Measurements from ENCODE around the gene KBTBD3.

The KBTBD3 gene

GRCh38 chr11:106031202-106031810 is 45.8 kb downstream of the KBTBD3 start:
- Histone ChIP-seq H2BK120ac (ENCODE audit: insufficient read depth, low read length, poor library complexity) (no peak overlapping the region), H4K12ac (ENCODE audit: low read depth, low read length) (no peak overlapping the region), H3K4me2 (ENCODE audit: low read length) (no peak overlapping the region), H2AK5ac (ENCODE audit: low read length) (no peak overlapping the region), H3K9me3 (ENCODE audit: insufficient read depth, low read depth, low read length) (no peaks in the 10 kb centered on the region), H3K36me3 (ENCODE audit: control insufficient read depth in 1 of 2, insufficient read depth in 2 of 2, low read length in 2 of 2) (no peaks in the 10 kb centered on the region), H3K9ac (ENCODE audit: low read length) (no peak overlapping the region), H3K79me2 (ENCODE audit: control insufficient read depth, insufficient read depth, low read length, poor library complexity) (no peaks in the 10 kb centered on the region), H3K18ac (ENCODE audit: low read length) (no peak overlapping the region), H3K27ac (ENCODE audit: low read depth, low read length) (no peak overlapping the region), H4K8ac (ENCODE audit: low read depth, low read length) (no peak overlapping the region), H3K4me1 (ENCODE audit: control insufficient read depth in 1 of 2, insufficient read depth in 2 of 2, low read length in 2 of 2) (no peaks in the 10 kb centered on the region), H3K4me3 (ENCODE audit: low read depth, low read length) (no peak overlapping the region), H3K4ac (ENCODE audit: low read depth, low read length) (no peak overlapping the region), H2BK12ac (ENCODE audit: low read length) (no peak overlapping the region), H3K79me1 (ENCODE audit: low read length) (no peaks in the 10 kb centered on the region), H3K14ac (ENCODE audit: low read length) (no peak overlapping the region), H2BK5ac (ENCODE audit: low read depth, low read length, poor library complexity) (no peak overlapping the region), H4K91ac (ENCODE audit: low read depth, low read length) (no peak overlapping the region), H2AFZ (ENCODE audit: insufficient read depth, low read length, poor library complexity) (no peak overlapping the region), H3K23ac (ENCODE audit: low read length) (no peak overlapping the region), H3K27me3 (ENCODE audit: insufficient read depth, low read length) (no peaks in the 10 kb centered on the region)
- peak; percentile 4 to 72 for DNase-seq
- WGBS (ENCODE audit: extremely low coverage, insufficient coverage, insufficient read length): no CpG with 5 or more reads among the region's 2 CpGs

DNA sequence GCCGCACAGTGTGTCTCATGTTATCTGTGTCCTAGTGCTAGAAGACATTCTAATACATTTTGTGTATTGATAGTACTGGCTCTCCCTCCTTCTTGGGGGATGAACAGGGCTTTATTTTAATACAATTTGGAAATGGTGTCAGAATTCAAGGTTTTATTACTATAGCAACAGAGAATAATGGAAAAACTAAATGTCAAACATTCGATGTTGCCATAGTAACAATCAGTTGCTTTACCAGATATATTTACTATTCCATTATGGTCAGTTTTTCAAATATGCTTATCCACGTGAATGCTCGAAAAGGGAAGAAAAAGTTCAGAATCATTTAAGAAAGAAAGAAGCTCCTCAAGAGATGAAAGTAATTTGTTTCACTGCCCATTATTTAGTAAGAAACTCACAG is 46.5 kb downstream of the KBTBD3 start:
- Histone ChIP-seq H2BK120ac (ENCODE audit: insufficient read depth, low read length, poor library complexity) (no peak overlapping the region), H4K8ac (ENCODE audit: low read depth, low read length) (no peak overlapping the region), H3K4me3 (ENCODE audit: low read depth, low read length) (no peak overlapping the region), H2BK5ac (ENCODE audit: low read depth, low read length, poor library complexity) (no peak overlapping the region), H3K27me3 (ENCODE audit: insufficient read depth, low read length) (no peaks in the 10 kb centered on the region), H3K79me1 (ENCODE audit: low read length) (no peaks in the 10 kb centered on the region), H3K9ac (ENCODE audit: low read length) (no peak overlapping the region), H3K36me3 (ENCODE audit: control insufficient read depth in 1 of 2, insufficient read depth in 2 of 2, low read length in 2 of 2) (no peaks in the 10 kb centered on the region), H2AFZ (ENCODE audit: insufficient read depth, low read length, poor library complexity) (no peak overlapping the region), H2AK5ac (ENCODE audit: low read length) (no peak overlapping the region), H3K18ac (ENCODE audit: low read length) (no peak overlapping the region), H4K12ac (ENCODE audit: low read depth, low read length) (no peak overlapping the region), H2BK12ac (ENCODE audit: low read length) (no peak overlapping the region), H3K4me2 (ENCODE audit: low read length) (no peak overlapping the region), H3K23ac (ENCODE audit: low read length) (no peak overlapping the region), H3K14ac (ENCODE audit: low read length) (no peak overlapping the region), H4K91ac (ENCODE audit: low read depth, low read length) (no peak overlapping the region), H3K27ac (ENCODE audit: low read depth, low read length) (no peak overlapping the region), H3K4ac (ENCODE audit: low read depth, low read length) (no peak overlapping the region), H3K4me1 (ENCODE audit: control insufficient read depth in 1 of 2, insufficient read depth in 2 of 2, low read length in 2 of 2) (no peaks in the 10 kb centered on the region), H3K79me2 (ENCODE audit: control insufficient read depth, insufficient read depth, low read length, poor library complexity) (no peaks in the 10 kb centered on the region), H3K9me3 (ENCODE audit: insufficient read depth, low read depth, low read length) (no peaks in the 10 kb centered on the region)
- WGBS (ENCODE audit: extremely low coverage, insufficient coverage, insufficient read length): no CpG with 5 or more reads among the region's 4 CpGs
- no peak for DNase-seq

DNA sequence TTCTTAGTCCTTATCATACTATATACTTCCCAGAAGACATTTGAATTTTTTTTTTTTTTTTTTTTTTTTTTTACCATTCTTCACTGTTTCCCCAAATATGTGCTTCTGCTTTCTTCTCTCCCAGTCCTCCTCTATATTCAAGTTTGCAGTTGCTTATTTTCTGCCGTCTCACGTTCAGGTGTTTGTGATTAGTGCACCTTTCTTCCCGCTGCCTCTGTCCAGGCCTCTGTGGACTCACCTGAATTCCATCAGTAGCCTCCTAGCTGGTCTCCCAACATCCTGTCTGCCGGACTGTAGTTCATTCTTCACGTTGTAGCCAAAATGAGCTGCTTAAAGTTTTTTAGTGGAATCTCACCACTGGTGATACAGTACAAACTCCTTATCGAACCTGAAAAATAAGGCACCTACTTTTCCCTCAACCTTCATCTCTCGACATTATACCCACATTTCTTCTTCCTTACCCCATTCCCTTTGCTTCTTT is 54.3 kb downstream of the KBTBD3 start:
- Histone ChIP-seq H3K79me1 (ENCODE audit: low read length) (peaks cover 4% of the 10 kb centered on the region), H3K18ac (ENCODE audit: low read length) (no peak overlapping the region), H2BK120ac (ENCODE audit: insufficient read depth, low read length, poor library complexity) (no peak overlapping the region), H3K79me2 (ENCODE audit: control insufficient read depth, insufficient read depth, low read length, poor library complexity) (peaks cover 4% of the 10 kb centered on the region), H3K4ac (ENCODE audit: low read depth, low read length) (no peak overlapping the region), H3K4me1 (ENCODE audit: control insufficient read depth in 1 of 2, insufficient read depth in 2 of 2, low read length in 2 of 2) (no peaks in the 10 kb centered on the region), H4K91ac (ENCODE audit: low read depth, low read length) (no peak overlapping the region), H2BK5ac (ENCODE audit: low read depth, low read length, poor library complexity) (no peak overlapping the region), H4K8ac (ENCODE audit: low read depth, low read length) (peak overlapping the region; percentile 90), H3K14ac (ENCODE audit: low read length) (peak overlapping the region; percentile 74), H3K27ac (ENCODE audit: low read depth, low read length) (no peak overlapping the region), H2BK12ac (ENCODE audit: low read length) (no peak overlapping the region), H3K36me3 (ENCODE audit: control insufficient read depth in 1 of 2, insufficient read depth in 2 of 2, low read length in 2 of 2) (no peaks in the 10 kb centered on the region), H2AFZ (ENCODE audit: insufficient read depth, low read length, poor library complexity) (peak overlapping the region; percentile 96), H3K4me2 (ENCODE audit: low read length) (peak overlapping the region; percentile 60), H4K12ac (ENCODE audit: low read depth, low read length) (no peak overlapping the region), H3K4me3 (ENCODE audit: low read depth, low read length) (peak overlapping the region; percentile 66), H3K27me3 (ENCODE audit: insufficient read depth, low read length) (no peaks in the 10 kb centered on the region), H3K9me3 (ENCODE audit: insufficient read depth, low read depth, low read length) (no peaks in the 10 kb centered on the region), H2AK5ac (ENCODE audit: low read length) (no peak overlapping the region), H3K23ac (ENCODE audit: low read length) (no peak overlapping the region), H3K9ac (ENCODE audit: low read length) (no peak overlapping the region)
- no peak for DNase-seq
- WGBS (ENCODE audit: extremely low coverage, insufficient coverage, insufficient read length): 100% methylated on average over 2 of the region's 7 CpGs

GRCh38 chr11:106021967-106022794 is 55.0 kb downstream of the KBTBD3 start, which contains the start of gene MSANTD4:
Gene MSANTD4 (minus strand): TSS chr11:106022240. CDS start chr11:106010917, 11,323 bp downstream.
- Histone ChIP-seq H2AK5ac (ENCODE audit: low read length) (no peak within 1 kb of the TSS), H3K79me2 (ENCODE audit: control insufficient read depth, insufficient read depth, low read length, poor library complexity) (peaks cover 4% of the 10 kb centered on the region), H3K4me1 (ENCODE audit: control insufficient read depth in 1 of 2, insufficient read depth in 2 of 2, low read length in 2 of 2) (no peaks in the 10 kb centered on the region), H4K91ac (ENCODE audit: low read depth, low read length) (peak within 1 kb of the TSS; percentile 58), H2BK5ac (ENCODE audit: low read depth, low read length, poor library complexity) (peak within 1 kb of the TSS; percentile 1), H2BK12ac (ENCODE audit: low read length) (no peak within 1 kb of the TSS), H3K23ac (ENCODE audit: low read length) (no peak within 1 kb of the TSS), H3K27ac (ENCODE audit: low read depth, low read length) (no peak within 1 kb of the TSS), H2AFZ (ENCODE audit: insufficient read depth, low read length, poor library complexity) (peak within 1 kb of the TSS; percentile 96), H3K14ac (ENCODE audit: low read length) (peak within 1 kb of the TSS; percentile 74), H2BK120ac (ENCODE audit: insufficient read depth, low read length, poor library complexity) (no peak within 1 kb of the TSS), H4K12ac (ENCODE audit: low read depth, low read length) (peak within 1 kb of the TSS; percentile 58), H3K9ac (ENCODE audit: low read length) (peak within 1 kb of the TSS; percentile 47), H3K4me2 (ENCODE audit: low read length) (peak within 1 kb of the TSS; percentile 90), H3K9me3 (ENCODE audit: insufficient read depth, low read depth, low read length) (no peaks in the 10 kb centered on the region), H3K18ac (ENCODE audit: low read length) (peak within 1 kb of the TSS; percentile 18), H3K4me3 (ENCODE audit: low read depth, low read length) (peak within 1 kb of the TSS; percentile 97), H3K79me1 (ENCODE audit: low read length) (peaks cover 4% of the 10 kb centered on the region), H3K4ac (ENCODE audit: low read depth, low read length) (peak within 1 kb of the TSS; percentile 42), H3K27me3 (ENCODE audit: insufficient read depth, low read length) (no peaks in the 10 kb centered on the region), H3K36me3 (ENCODE audit: control insufficient read depth in 1 of 2, insufficient read depth in 2 of 2, low read length in 2 of 2) (no peaks in the 10 kb centered on the region), H4K8ac (ENCODE audit: low read depth, low read length) (peak within 1 kb of the TSS; percentile 90)
- peak; percentile 99 for DNase-seq
- WGBS (ENCODE audit: extremely low coverage, insufficient coverage, insufficient read length): no CpG with 5 or more reads among the region's 48 CpGs

Data from trophoblast cell (in vitro differentiated cells and primary cell).